NOMO-1 treated with dmso at 0.1 percent for 144 hours (cell line): ENCODE measurements around the gene SH2B3.

Experiments
- DNase-seq: peaks from one replicate; lab custom pipeline; 2025; ENCODE audit not compliant: unreplicated experiment; lab: John Stamatoyannopoulos, UW

The SH2B3 gene

DNA sequence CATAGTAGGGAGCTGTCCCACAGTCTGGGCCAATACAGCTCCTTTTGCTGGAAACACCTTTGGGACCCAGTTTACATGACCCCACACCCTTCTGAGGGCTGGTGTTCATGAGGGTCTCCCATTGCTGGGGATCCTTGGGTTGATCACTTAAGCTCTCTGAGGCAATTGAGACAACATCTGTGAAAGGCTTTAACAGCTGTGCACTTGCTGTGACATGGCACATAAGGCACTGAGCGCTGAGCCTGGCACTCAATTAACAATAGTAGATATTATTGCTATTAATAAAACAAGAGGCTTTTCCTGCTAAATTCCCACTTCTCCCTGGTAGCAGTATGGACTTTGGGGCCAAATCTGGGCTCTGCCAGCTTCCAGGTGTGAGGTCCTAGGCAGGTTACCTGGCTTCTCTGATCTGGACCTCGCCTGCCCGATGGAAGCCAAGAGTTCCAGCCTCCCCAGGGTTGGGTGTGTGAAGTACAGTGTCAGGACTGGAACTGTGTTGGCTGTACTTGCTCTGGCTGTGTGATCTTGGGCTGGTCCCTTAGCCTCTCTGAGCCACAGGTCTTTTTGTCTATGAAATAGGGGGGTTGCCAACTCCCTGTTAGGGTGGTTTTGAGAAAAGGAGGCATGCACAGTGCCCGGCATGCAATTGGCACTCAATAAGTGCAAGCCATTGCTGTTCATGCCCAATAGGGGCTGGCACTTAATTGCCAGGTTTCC is 3.1 kb downstream of the SH2B3 start:
- no peak for DNase-seq

DNA sequence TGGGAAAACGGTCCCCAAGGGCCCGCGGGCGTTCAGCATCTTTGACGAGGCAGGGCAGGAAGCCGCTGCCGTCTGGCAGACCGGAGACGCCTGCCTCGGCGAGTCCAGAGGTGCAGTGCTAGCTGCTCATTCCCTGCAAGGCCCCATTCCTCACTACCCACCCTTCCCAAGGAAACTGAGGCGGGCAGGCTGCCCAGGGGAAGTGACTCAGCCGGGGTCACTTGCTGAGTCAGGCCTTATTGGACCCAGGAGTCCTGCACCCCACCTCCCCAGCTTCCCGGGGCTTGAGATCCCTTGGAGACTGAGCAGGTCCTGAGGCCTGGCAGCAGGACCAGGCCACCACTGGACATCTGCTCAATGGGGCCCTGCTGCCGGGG is 3.7 kb downstream of the SH2B3 start:
- no peak for DNase-seq

DNA sequence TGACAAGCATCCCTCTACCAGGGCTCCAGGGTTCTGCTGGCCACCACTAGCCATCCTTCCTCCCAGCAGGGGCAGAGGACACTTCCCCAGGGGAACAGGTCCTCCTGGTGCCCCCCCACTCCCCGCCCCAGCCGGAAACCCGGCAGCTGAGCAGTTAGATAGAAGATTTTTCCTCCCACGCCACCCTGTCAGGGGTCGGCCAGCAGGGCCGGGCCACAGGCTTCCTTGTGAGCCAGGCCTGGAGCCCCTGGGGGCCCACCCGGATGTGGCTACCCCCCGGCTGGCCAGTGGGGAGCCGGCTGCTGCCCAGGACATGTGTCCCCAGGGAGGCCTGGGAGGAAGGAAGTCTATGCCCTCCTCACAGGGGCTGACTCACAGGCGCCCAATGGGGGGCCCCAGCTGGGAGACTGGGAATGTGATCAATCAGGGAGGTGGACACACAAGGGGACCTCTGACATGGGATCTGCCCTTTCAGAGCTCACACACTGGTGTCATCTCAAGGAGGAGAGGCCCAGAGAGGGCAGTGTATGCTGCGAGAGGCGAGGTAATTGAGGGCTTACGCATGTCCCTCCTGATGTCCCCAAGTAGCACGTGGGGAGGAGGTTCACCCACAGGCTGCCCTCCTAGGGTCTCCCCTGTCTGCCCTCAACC is 4.2 kb downstream of the SH2B3 start:
- no peak for DNase-seq

DNA sequence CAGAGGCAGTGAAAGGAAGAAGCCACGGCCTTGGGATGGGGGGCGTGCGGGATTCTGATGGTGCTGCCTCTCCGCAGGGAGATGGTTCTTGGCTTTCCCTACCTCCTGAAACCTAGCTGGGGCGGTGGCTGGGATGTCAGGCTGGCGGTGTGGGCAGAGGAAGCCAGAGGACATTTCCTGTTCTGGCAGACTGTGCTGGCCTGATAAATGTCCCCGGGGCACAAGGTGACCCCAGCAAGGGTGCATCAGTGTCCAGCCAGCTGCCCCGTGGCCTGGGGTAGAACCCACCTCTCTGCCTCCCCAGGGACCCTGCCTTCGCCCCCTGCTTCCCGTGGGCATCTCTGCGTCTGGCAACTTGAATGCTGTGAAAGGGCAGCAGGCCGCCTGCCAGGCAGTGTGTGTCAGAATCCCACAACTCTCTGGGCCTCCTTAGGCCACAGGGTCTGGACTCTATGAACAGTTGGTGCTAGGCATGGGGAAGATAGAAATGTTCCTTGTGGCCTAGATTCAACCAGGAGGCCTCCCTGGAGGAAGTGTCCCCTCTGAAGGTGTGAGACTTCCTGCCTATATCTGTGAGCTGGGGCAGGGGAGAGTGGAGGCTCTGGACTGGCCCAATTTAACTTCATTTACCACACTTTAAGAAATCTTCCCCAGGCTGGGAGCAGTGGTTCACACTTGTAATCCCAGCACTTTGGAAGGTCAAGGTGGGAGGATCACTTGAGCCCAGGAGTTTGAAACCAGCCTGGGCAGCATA is 4.9 kb downstream of the SH2B3 start:
- no peak for DNase-seq

DNA sequence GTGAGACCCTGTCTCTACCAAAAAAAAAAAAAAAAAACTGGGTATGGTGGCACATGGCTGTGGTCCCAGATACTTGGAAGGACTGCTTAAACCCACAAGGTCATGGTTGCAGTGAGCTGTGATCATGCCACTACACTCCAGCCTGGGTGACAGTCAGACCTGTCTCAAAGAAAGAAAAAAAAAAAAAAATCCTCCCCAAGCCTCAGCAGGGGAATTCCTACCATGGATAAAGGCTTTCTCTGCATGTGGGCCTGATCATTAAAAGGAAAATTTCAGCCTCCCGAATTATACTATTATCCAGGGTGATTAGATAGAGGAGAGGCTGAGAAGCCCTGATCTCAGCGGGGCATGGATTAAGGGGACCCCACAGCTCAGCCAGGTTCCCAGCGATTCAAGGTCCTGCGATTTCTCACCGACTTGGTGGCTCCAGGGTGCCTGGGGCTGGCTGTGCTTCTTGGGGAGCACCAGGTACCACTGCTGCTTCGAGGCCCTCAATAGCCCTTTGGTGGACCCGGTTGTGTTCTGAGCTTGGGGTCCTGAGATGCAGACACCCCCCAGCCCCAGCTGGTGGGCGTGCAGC is 5.6 kb downstream of the SH2B3 start:
- DNase-seq: no peak

DNA sequence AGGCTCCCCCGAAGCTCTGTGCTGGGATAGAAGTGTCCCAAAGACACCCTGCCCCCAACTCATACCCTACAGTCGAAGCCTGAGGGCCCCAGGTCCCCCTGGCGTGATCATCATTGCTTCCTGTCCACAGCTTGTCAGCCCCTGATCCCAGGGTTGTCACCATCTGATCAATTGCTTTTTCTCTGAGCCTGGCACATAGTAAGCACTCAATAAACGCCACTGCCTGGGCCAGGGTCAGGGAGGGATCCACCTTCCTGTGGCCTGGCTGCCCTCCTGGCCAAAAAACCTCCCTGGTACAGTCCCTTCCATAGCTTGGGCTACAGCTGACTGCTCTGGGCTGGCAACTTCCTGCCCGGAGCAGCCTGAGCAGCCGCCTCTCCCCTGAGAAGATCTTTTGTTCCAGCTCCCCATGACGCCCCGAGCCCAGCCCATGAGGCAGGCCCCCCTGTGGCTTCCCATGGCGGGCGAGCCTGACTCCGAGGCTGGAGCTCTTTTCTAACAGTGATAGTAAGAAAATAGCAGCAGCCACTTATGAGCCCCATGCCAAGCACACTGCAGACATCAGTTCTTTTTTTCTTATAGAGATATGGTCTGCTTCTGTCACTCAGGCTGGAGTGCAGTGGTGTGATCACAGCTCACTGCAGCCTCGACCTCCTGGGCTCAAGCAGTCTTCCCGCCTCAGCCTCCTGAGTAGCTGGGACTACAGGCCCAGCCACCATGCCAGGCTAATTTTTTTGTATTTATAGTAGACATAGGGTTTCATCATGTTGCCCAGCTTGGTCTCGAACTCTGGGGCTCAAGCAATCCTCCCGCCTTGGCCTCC is 6.5 kb downstream of the SH2B3 start:
- DNase-seq: no peak

DNA sequence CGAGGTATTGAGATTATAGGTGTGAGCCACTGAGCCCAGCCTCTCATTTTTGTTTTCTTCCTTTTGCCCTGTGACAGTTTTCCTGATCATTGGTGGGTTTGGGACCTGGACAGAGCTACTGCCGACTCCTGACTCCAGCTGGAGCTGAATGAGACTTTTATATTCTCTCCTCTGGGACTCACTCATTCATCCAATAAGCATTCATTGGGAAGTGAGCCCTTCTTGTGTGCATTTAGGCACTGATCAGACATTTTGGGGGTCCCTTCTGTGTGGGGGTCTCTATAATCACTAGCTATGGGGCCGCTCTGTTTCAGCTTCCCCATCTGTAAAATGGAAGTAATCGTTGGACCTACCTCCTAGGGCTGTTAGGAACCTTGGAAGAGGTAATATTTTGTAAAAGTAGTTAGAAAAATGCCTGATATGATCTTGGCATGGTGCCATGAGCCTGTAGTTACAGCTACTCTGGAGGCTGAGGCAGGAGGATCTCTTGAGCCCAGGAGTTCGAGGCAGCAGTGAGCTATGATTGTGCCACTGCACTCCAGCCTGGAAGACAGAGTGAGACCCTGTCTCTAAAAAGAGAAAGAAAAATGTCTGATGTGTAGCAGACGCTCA is 7.2 kb downstream of the SH2B3 start:
- no peak for DNase-seq

DNA sequence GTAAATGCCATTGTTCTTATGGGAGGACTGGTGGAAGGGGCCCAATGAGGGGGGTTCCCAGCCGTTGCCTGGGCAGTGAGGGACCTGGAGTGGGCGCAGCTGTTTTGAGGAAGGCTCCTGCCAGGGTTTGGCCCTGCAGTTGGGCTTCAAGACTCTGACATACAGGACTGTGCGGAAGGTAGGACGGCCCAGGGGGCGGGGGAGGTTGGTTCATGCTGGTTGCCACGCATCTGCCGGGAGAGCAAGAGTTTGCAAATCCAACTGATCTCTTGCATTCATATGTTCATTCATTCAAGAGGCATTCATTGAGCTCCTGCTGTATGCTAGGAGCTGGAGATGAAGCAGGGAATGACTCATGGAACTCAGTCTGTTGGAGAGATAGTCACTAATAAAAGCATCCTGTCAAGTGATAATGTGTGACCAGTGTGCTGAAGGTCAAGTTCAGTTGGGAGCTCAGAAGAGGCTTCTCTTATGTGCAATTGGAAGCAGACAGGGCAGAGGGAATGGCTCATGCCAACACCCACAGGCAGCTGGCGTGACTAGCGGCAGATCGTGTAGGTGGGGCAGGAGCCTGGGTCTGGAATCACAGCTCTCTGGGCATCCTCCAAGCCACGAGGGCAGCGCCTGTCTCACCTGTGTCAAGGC is 7.8 kb downstream of the SH2B3 start:
- no peak for DNase-seq

DNA sequence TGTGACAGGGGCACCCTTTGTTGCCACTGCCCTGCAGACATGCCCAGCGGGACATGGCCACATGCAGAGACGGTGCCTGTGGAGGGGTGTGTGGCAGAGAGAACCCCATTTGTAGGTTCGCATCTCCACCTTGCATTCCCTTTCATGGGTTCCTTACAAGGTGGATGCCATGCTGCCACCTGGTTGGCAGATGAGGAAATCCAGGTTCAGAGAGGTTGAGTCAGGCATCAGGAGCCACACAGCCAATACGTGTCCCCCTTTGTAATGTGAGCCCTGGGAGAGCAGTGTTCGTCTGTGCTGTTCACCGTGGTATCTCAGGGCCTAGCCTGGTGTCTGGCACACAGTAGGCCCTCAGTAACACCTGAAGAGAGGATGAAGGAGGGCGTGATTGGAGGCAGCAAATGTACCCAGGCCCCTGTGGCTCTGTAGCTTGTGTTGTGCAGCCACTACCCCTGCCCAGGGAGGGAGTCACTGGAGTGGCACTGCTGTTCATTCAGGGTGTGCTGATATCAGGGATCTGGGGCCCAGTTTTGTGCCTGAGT is 9.1 kb downstream of the SH2B3 start:
- DNase-seq: no peak

DNA sequence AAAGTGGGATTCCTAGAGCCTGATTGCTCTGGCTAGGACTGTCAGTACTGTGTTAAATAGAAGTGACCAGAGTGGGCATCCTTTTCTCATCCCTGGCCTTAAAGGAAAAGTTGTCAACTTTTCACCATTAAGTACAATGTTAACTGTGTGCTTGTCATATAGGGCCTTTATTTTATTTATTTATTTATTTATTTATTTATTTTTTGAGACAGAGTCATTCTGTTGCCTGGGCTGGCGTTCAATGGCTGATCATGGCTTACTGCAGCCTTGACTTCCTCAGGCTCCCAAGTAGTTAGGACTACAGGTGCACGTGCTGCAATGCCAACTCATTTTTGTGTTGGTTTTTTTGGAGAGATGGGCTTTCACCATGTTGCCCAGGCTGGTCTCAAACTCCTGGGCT is 11.6 kb downstream of the SH2B3 start:
- no peak for DNase-seq

DNA sequence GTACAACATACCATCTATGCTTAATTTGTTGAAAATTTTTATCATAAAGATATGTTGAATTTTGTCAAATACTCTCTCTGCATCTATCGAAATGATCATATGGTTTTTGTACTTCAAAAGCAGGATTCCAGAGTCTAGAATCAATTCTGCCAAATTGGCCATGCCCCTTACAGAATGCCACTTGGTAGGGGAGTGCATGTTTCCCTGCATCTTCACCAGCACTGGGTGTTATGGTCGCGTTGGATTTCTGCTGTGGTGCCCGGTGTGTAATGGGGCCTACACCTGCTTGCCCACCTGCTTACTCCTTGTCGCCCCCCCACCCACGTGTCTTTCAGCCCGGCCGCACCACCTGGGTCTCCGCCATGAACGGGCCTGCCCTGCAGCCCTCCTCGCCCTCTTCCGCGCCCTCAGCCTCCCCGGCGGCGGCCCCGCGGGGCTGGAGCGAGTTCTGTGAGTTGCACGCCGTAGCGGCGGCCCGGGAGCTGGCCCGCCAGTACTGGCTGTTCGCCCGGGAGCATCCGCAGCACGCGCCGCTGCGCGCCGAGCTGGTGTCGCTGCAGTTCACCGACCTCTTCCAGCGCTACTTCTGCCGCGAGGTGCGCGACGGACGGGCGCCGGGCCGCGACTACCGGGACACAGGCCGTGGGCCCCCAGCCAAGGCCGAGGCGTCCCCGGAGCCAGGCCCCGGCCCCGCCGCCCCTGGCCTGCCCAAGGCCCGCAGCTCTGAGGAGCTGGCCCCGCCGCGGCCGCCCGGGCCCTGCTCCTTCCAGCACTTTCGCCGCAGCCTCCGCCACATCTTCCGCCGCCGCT is 12.3 kb downstream of the SH2B3 start:
- no peak for DNase-seq

DNA sequence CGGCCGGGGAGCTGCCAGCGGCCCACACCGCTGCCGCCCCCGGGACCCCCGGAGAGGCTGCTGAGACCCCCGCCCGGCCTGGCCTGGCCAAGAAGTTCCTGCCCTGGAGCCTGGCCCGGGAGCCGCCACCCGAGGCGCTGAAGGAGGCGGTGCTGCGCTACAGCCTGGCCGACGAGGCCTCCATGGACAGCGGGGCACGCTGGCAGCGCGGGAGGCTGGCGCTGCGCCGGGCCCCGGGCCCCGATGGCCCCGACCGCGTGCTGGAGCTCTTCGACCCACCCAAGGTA is 12.8 kb downstream of the SH2B3 start:
- no peak for DNase-seq

DNA sequence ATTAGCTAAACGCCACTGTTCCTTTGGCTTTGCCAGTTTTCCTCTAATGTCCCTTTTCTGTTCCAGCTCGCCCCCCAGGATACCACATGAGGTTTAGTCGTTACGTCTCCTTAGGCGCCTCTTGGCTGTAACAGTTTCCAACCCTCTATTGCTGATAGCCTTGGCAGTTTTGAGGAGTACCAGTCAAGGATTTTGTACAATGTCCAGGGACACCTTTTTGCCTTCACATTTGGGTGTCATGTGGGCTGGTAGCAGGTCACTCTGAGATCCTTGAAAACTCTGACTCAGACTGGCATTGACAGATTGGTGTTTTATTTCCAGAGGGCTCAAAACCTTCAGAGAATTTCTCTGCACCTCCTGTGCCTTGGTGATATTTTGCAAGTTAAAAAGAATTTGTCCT is 14.1 kb downstream of the SH2B3 start:
- DNase-seq: no peak

DNA sequence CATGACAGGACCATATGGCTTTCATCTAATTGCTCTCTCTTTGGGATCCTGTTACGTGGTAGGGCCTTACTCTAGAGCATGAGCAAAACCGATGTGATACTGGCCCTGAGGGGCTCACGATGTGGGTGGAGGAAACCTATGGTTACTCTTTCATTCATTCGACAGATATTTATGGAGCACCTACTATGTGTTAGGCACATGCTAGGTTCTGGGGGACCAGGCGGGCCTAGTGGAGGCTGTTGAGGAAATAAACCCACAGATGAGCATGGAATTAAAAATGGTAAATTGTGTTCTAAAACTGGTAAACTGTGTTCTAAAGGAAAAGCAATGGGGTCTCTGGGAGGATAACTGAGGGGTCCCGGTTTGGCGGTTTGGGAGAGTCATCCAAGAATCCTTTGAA is 14.8 kb downstream of the SH2B3 start:
- no peak for DNase-seq

DNA sequence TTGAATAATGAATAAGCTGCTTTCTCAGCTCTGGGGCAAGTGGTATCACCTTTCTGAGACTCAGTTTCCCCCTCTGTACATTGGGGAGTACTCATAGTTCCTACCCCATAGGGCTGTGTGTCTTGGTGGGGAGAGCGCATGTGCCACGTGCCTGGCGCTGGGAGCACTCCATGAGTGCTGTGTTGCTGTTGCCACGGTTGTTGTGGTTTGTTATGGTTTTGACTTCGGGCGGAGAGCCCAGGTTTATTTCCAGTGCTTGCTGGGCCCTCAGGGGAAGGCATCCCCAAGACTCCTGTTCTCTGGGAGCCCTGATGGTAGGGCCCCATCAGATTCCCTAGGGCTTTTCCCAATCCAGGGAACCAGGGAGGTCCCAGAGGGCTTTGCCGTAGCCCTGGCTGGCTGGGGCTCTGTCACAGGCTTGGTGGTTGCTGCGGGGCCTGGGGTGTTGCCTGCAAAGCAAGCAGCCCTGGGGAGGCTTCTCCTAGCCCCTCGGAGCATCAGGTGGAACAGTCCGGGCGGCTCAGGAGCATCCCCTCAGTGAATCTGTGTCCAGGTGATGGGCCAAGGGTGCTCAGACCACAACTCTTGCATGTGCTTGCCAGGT is 18.6 kb downstream of the SH2B3 start:
- DNase-seq: no peak

DNA sequence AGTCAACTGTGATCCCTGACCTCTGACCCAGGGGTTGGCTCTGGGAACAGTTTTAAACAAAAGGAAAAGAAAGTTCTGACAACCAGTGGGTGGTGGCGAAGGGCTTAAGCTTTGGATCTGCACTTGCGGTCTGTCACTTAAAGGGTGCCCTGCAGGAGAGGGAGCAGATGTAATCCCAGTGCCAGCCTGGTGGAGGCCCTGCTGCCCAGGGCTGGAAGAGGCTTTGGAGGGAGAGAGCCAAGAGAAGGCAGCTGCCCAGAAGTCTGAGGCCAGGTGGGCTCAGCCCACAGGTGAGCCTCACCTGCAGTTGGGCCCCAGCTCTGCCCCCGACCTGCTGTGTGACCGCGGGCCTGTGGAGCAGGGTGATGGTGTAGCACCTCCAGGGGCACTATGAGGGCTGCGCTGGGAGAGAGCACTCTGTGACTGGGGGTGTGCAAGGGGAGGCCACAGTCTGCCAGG is 19.1 kb downstream of the SH2B3 start:
- no peak for DNase-seq

DNA sequence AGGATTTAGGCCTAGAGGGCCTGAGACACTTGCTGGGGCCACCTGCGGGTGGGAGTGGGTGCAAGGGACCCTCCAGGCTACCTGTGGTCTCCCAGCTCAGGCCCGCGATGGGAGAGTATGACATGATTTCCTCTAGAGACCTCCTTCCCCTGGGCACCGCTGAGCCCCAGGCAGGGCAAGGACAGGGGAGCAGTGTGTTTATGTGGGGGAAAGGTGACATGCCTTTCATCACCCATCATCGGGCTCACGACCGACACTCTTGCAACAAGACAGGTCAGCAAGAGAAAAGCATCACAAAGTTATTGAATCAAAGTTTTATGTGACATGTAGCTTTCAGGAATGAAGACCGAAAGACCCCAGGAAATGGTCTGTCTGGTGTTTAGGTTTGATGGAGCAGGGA is 19.9 kb downstream of the SH2B3 start:
- DNase-seq: no peak

DNA sequence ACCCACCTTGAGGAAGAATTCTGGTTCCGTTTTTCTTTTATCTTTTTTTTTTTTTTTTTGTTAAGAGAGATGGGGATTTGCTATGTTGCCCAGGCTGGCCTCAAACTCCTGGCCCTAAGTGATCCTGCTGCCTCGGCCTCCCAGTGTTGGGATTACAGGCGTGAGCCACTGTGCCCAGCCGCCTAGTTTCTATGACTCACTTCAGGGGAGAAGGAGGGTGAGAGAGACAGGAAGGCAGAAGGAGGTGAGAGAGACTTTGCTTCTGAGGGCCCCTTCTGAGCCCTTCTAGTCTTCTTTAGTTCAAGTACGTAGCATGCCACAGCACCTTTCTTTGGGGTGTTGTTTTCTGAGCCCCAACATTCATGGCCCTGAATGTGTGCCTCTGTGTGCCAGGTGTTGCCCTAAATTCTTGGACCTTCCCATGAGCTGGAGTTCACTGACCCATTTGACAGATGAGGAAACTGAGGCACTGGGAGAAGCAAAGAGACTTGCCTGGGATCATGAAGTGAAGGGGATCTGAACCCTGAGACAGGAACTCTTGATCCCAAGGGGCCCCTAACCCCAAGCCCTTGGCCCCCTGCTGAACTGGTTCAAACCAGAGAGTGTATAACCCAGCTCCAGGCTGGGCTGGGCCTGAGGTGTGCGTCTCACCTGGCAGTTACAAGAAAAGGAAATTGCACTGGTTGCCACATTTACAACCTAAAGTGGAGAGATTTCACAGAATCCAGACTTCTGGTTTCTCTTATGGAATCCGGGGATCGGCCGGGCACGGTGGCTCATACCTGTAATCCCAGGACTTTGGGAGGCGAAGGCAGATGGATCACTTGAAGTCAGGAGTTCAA is 20.8 kb downstream of the SH2B3 start:
- DNase-seq: no peak
